ENCODE measurements around the gene NDRG4.

Gene NDRG4

GRCh38 chr16:58493756-58494431 is 6.0 kb upstream of the NDRG4 start:
- in situ Hi-C loops (cut with MboI; ENCODE audit: low sequenced_read_pairs) = no loop called here

DNA sequence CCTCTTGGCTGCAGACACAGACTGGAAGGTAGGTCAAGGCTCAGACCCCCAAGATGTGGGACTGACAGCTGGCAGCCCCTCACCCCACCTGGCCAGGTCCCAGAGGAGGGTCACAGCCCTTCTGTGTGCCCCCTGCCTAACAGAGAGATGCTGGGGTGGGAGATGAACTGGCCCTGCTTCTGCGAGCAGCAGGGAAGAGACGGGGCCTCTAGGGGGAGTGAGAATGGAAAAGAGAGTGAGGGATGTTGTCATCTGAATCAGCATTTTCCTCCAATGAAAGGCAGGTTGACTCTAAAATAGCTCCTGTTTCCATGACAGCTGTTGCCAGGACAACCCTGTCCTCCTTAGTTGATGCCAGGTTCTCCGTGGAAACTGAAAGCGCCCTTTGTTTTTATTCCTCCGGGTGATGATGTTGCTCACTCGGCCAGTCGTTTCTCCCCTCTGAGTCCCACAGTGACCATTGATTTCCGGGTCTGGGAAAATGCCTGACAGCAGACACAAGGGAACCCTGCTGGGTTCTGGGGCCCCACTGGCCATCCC is 4.9 kb upstream of the NDRG4 start:
- in situ Hi-C loops (cut with MboI; ENCODE audit: low sequenced_read_pairs) = no loop called here

DNA sequence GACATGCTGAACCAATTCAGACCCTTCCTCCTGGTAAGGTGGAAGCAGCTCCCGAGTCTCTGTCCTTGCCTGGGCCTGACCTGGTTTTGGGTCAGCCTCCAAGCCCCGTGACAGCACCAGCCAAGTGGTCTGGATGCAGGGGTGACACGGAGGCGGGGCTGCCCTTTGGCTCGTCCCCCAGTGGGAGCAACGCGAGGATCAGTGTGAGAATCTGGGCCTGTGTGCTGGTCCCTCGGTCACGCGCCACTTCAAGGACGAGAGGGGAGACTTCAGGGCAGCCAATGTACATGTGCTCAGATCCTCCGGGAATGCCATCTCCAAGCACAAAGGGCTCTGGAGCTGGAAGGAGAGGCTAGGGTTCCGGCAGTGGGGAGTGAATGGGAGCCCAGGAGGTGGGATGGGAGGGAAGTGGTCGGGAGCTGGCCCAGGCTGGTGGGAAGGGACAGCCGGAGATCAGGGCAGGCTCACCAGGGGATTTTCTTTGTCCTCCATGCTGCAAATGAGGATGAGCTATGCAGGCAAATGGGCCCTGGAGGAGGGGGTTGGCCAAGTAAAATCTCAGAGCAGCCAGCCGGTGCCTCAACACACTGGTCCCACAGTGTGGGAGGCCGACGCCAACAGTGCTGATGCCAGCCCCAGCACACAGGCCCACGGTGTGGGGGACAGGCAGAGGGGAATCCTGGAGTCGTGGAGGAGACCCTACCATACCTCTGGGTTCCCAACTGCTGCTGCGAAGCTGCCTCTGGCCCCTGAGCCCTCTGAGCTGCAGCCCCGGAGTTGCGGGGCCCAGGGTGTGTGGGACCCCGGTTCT is 4.2 kb upstream of the NDRG4 start:
- in situ Hi-C loops (cut with MboI; ENCODE audit: low sequenced_read_pairs) = no loop called here

DNA sequence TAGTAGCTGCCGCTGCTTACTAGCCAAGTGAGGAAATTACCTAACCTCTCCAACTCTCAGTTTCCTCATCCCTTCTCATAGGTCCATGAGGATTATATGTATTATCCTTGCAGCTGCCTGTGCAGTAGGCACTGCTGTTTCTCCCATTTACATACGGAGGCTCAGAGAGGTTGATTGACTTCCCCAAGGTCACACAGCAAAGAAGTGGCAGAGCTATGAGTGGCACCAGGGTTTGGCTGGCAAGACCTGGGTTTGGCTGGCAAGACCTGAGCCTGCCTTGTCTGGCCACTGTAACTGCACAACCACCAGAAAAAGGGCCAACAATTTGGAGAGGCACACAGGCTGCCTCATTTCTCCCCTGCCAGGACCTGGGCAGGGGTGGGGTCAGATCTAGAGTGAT is 2.5 kb upstream of the NDRG4 start:
- in situ Hi-C loops (cut with MboI; ENCODE audit: low sequenced_read_pairs) = no loop called here

DNA sequence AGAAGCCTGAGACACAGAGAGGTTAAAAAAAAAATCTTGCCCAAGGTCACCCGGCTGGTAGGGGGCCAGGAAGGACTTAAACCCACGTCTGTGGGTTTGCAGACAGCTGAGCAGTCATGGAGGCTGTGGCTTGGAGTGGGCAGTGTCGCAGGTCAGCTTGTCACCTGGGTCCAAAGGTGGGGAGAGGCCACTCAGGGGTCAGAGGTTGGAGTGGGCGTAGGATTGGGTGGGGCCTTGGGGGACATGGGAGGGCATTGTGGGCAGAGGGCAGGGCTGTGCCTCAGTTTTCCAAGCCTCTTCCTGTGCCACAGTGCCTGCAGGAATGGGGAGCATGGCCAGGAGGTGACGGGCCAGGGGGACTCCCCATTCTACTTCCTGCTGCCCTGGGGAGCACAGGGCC is 2.0 kb upstream of the NDRG4 start:
- in situ Hi-C loops (cut with MboI; ENCODE audit: low sequenced_read_pairs) = no loop called here

DNA sequence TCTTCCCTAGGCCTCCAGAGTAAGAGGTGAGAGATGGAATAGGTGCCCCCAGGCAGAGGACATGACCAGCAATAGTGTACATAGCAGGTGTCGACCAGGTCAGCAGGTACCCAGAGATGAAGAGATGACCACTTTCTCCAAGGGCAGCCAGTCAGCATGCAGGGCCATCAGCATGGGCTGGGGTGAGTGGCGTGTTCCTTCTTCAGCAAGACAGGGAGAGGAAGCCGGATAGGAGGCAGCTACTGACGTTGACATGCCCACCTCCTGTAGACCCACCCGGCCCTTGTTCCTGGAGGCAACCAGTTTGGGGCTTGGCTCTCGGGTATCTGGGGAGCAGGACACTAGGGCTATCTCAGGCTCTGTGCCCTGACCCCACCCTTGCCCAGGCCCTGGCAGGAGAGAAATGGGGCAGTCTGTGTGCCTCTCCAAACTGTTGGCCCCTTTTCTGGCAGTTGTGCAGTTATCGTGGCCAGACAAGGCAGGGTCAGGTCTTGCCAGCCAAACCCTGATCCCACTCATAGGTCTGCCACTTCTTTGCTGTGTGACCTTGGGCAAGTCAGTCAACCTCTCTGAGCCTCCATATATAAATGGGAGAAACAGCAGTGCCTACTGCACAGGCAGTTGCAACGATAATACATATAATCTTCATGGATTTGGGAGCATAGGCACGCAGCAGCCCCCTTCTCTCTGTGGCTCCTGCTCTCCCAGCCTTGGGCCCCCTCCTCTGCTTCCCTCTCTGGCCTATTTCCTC is 1.4 kb upstream of the NDRG4 start:
- in situ Hi-C loops (cut with MboI; ENCODE audit: low sequenced_read_pairs) = no loop called here

DNA sequence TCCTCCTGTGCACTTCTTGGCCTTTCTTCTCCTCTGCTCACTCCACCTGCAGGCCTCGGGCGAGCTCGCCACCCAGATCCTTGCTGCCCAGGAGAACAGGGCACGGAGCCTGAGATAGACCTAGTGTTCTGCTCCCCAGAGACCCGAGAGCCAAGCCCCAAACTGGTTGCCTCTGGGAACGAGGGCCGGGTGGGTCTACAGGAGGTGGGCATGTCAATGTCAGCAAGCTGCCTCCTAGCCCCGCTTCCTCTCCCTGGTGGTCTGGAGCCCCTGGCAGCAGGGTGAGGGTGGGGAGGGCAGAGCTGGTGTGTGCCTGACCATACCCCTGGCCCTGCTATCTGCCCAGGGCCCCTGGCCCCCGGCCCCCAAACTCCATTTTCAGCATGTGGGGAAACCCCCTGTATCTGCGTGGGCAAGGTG is 841 bp upstream of the NDRG4 start:
- in situ Hi-C loops (cut with MboI; ENCODE audit: low sequenced_read_pairs) = no loop called here

- in situ Hi-C loops (cut with MboI; ENCODE audit: low sequenced_read_pairs) = no loop called here
These were observed 693 bp downstream of the NDRG4 start for GRCh38 chr16:58500430-58501241.

GRCh38 chr16:58501242-58502131 is 1.5 kb downstream of the NDRG4 start:
- in situ Hi-C loops (cut with MboI; ENCODE audit: low sequenced_read_pairs) = no loop called here

GRCh38 chr16:58502217-58502921 is 2.4 kb downstream of the NDRG4 start:
- in situ Hi-C loops (cut with MboI; ENCODE audit: low sequenced_read_pairs) = no loop called here

DNA sequence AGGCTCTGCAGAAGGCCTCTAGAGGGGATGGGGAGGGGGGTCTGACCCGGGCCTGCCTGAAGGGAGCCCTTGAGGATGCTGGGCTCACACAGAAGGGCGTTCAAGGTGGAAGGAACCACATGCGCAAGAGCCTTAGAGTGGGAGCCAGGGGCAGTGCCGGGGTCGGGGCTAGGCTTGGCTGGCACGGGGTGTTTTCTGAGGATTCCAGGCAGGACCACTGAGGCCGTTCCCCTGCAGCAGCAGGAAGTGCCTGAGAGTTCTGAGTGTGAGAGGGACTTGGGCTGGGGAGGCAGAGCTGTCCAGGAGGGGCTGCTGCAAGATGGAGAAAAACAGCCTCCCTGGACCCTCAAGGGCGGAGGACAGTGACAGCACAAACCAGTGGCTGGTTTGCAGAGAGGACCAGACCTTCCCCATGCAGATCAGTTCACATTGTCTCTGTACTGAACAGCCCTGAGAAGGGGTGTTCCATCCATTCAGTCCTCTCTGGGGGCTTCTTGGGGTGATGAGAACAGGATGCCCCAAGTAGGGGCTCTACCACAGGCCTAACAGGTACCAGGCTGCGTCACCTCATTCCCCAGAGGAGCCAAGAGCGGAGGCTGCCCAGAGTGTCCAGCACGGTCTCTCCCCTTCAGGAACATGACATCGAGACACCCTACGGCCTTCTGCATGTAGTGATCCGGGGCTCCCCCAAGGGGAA is 3.4 kb downstream of the NDRG4 start:
- in situ Hi-C loops (cut with MboI; ENCODE audit: low sequenced_read_pairs) = no loop called here

DNA sequence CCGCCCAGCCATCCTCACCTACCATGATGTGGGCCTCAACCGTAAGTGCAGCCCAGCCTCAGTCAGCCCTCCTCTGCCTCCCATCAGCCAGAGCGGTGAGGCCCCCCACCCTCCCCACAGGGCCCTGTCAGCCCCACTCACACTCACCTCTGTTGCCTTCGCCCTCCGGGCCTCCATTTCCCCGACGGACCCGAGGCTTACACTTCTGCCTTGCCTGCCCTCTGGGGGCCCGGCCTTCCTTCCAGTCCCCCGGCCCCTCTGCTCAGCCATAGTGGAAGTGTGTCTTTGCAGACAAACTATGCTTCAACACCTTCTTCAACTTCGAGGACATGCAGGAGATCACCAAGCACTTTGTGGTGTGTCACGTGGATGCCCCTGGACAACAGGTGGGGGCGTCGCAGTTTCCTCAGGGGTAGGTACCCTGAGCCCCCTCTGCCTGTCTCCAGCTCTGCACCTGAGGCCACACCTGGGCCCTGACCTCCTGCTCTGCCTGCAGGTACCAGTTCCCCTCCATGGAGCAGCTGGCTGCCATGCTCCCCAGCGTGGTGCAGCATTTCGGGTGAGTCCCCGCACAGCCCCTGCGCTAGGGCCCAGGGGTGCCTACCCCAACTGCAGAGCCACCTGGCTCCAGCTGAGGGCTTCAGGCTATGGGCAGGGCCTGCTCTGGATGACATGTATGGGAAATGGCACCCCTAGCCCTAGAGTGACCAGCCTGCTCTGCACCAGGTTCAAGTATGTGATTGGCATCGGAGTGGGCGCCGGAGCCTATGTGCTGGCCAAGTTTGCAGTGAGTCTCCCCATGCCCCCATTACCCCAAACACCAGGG is 4.1 kb downstream of the NDRG4 start:
- in situ Hi-C loops (cut with MboI; ENCODE audit: low sequenced_read_pairs) = no loop called here

- in situ Hi-C loops (cut with MboI; ENCODE audit: low sequenced_read_pairs) = no loop called here
These were observed 6.6 kb downstream of the NDRG4 start for GRCh38 chr16:58506241-58507194.

DNA sequence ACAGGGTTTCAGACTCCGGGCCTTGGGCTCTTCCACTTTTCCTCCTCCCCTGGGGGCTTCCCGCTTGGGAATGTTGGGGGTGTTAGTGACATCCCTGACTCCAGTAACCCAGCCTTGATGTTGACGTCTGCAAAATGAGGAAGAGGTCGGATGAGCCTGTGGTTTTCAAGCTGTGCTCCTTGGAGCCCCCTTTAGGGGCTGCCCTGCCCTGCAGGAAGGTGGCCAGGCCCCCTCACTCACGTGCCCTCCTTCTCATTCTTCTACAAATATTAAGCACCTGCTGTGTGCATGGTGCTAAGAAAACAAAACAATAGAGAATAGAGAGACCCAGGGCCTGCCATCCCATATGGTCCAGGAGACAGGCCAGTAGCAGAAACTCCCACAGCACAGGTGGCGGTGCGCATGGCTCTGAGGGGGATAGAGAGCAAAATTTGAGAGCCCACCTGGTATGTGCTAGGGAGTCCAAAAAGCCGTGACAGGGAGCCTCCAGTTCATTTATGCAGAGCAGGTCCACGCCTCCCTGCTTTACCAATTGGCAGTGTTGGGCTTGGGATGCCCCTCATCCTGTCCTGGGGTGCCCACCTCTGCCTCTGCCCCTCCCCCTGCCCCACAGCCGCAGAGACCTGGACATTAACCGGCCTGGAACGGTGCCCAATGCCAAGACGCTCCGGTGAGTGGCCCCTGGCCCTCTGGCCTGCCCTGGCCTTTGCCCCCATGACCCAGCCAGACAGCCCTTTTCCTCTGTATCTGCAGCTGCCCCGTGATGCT is 7.4 kb downstream of the NDRG4 start:
- in situ Hi-C loops (cut with MboI; ENCODE audit: low sequenced_read_pairs) = no loop called here

DNA sequence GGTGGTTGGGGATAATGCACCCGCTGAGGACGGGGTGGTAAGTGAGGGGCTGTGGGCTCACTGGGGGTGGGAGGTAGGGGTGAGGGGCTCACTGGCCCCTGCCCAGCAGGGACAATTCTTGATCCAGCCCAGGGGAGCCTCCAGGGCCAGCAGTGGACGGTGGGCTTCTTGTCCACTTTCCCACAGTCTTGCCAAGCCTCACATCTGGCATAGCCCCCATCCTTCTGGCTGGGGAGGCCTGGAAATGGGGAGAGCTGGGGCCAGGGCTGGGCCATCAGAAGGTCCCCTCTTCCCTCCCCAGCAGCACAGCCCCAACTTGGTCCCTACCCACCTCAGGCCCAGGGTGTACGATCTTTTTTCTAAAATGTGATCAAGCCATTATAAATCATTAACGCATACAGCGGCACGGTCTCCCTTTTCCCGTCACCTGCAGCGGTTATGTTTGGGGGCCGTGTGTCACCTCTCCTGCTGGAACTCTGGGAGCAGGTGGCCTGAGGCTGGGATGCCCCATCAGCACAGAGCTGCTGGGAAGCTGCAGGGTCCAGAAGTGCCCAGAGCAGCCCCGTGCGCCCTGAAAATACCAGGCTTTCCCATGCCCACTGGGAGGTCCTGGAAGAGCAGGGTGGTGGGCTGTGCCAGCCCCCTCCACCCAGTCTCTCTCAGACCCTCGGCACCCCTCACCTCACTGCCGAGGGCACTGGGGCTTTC is 8.2 kb downstream of the NDRG4 start:
- in situ Hi-C loops (cut with MboI; ENCODE audit: low sequenced_read_pairs) = no loop called here
